GM23248 (cell line): ENCODE measurements around the gene SMARCE1.

Source experiments
- EZH2 ChIP-seq: fragments of 200-600 bp; sonication (generic); IDR thresholded peaks from 2 replicates; pipeline ENCODE4 v1.6.1; 2018; ENCODE audit warnings: antibody characterized with exemption, mild to moderate bottlenecking; ENCODE audit not compliant: insufficient read depth, poor library complexity, severe bottlenecking
- EZH2phosphoT487 ChIP-seq: fragments of 200-600 bp; sonication (generic); IDR thresholded peaks from 2 replicates; pipeline ENCODE4 v1.6.1; 2018; ENCODE audit warnings: antibody characterized with exemption, moderate library complexity, mild to moderate bottlenecking, low read depth; ENCODE audit not compliant: insufficient read depth

DNA sequence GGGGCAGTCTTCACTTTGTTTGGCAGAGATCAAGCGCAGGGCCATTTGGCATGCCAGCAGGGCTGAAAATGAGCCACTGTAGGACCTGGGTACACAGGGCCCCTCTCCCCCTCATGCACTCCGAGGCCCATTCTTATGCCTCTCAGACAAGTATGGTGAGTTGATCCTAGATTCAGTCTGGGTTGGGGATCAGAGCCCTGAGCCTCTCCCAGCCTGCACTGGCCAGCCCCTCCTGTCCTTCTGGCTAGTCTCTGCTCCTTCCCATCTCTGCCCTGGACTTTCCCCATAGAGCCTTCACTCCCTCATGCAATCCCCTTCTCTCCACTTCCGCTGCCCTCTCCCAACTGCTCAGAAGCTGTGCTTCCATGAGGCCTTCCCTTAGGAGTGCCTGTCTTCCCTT is 31.0 kb downstream of the SMARCE1 start:
- no peak for TF ChIP-seq EZH2phosphoT487
- no peak for TF ChIP-seq EZH2
